KMS-11 (cell line): ENCODE results near the gene ZNF775.

Experiments used
- H2AFZ ChIP-seq: fragments of 200-600 bp; sonication (generic); 2 replicates; pipeline ENCODE4 v1.6.1; 2016; ENCODE audit warnings: antibody characterized with exemption, mixed run types, low read depth
- H3K27ac ChIP-seq: fragments of 200-600 bp; sonication (generic); 2 replicates; pipeline ENCODE4 v1.6.1; 2016; ENCODE audit warnings: mild to moderate bottlenecking, mixed run types
- H3K27me3 ChIP-seq: fragments of 200-600 bp; sonication (generic); 2 replicates; pipeline ENCODE4 v1.6.1; 2017; ENCODE audit warnings: mild to moderate bottlenecking, low read depth, mixed run types, moderate library complexity; ENCODE audit not compliant: insufficient read depth
- H3K36me3 ChIP-seq: fragments of 200-600 bp; sonication (generic); 2 replicates; pipeline ENCODE4 v1.6.1; 2017; ENCODE audit warnings: mild to moderate bottlenecking, mixed run types; ENCODE audit not compliant: insufficient read depth
- H3K4me1 ChIP-seq: fragments of 200-600 bp; sonication (generic); 2 replicates; pipeline ENCODE4 v1.6.1; 2016; ENCODE audit warnings: mild to moderate bottlenecking, low read depth, mixed run types; ENCODE audit not compliant: poor library complexity, severe bottlenecking
- H3K4me2 ChIP-seq: fragments of 200-600 bp; sonication (generic); 2 replicates; pipeline ENCODE4 v1.7.0; 2016; ENCODE audit warnings: mild to moderate bottlenecking, mixed run types
- H3K4me3 ChIP-seq: fragments of 200-600 bp; sonication (generic); IDR thresholded peaks from 2 replicates; pipeline ENCODE4 v1.6.1; 2017; ENCODE audit warnings: low read depth, low read length, mixed read lengths; ENCODE audit not compliant: insufficient read depth
- H3K79me2 ChIP-seq: fragments of 200-600 bp; sonication (generic); 2 replicates; pipeline ENCODE4 v1.6.1; 2016; ENCODE audit warnings: low read depth, mixed run types; ENCODE audit not compliant: insufficient read depth
- H3K9ac ChIP-seq: fragments of 200-600 bp; sonication (generic); 2 replicates; pipeline ENCODE4 v1.6.1; 2016; ENCODE audit warnings: mild to moderate bottlenecking, mixed run types
- H4K20me1 ChIP-seq: fragments of 200-600 bp; sonication (generic); 2 replicates; pipeline ENCODE4 v1.6.1; 2016; ENCODE audit warnings: mild to moderate bottlenecking, mixed run types; ENCODE audit not compliant: insufficient read depth
- CTCF ChIP-seq: fragments of 200-600 bp; sonication (generic); conservative IDR thresholded peaks from 2 replicates; pipeline ENCODE4 v1.6.1; 2017; ENCODE audit warnings: low read depth, mild to moderate bottlenecking, antibody characterized with exemption, low read length, moderate library complexity, mixed read lengths

Gene ZNF775

GRCh38 chr7:150333659-150334058 is 45.5 kb upstream of the ZNF775 start:
- no peaks in the 10 kb centered on the region; the same call in 1 of the 2 replicates for H3K36me3 ChIP-seq
- no peaks in the 10 kb centered on the region for H4K20me1 ChIP-seq
- H3K4me1 ChIP-seq, result no peaks in the 10 kb centered on the region

DNA sequence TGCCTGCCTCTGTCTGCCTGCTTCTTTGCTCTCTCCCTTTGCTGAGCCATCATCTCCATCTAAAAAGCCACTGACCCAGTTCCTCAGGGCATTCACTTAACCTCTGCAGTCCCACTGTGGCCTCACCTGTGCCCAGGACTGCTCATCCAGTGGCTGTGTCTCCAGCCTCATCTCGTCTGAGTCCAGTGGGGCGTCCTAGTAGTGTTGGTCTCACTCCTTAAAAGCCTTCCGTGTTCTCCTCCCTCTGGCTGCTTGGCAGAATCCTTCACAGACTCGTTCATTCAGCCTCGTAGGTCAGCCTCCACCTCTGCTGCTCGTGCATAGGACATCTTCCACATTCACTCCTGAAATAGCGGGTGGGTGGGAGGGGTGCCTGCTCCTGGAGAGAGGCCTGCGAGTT is 45.0 kb upstream of the ZNF775 start:
- no peak overlapping the region for H3K27ac ChIP-seq
- H3K4me2 ChIP-seq, result no peak overlapping the region
- H2AFZ ChIP-seq, result no peak overlapping the region
- TF ChIP-seq CTCF, result no peak
- H3K4me1 ChIP-seq, result no peaks in the 10 kb centered on the region
- no peaks in the 10 kb centered on the region; the same call in 1 of the 2 replicates for H3K36me3 ChIP-seq
- H4K20me1 ChIP-seq, result no peaks in the 10 kb centered on the region
- H3K27me3 ChIP-seq, result no peaks in the 10 kb centered on the region
- H3K9ac ChIP-seq, result no peak overlapping the region
- H3K79me2 ChIP-seq, result no peaks in the 10 kb centered on the region
- H3K4me3 ChIP-seq, result no peak overlapping the region

More at GRCh38 chr7:150333659-150334058, 45.5 kb upstream of the ZNF775 start:
- Histone ChIP-seq H3K27me3 (no peaks in the 10 kb centered on the region), H3K27ac (no peak overlapping the region), H3K4me2 (no peak overlapping the region), H3K4me3 (no peak overlapping the region), H2AFZ (no peak overlapping the region), H3K79me2 (no peaks in the 10 kb centered on the region), H3K9ac (no peak overlapping the region)
- no peak for TF ChIP-seq CTCF

- no peak overlapping the region for H3K4me2 ChIP-seq
- H3K4me3 ChIP-seq, result no peak overlapping the region
- no peaks in the 10 kb centered on the region; the same call in 1 of the 2 replicates for H3K36me3 ChIP-seq
- H4K20me1 ChIP-seq, result no peaks in the 10 kb centered on the region
- H3K27me3 ChIP-seq, result no peaks in the 10 kb centered on the region
- H2AFZ ChIP-seq, result no peak overlapping the region
- H3K79me2 ChIP-seq, result no peaks in the 10 kb centered on the region
- H3K27ac ChIP-seq, result no peak overlapping the region
- H3K9ac ChIP-seq, result no peak overlapping the region
- H3K4me1 ChIP-seq, result no peaks in the 10 kb centered on the region
- TF ChIP-seq CTCF, result no peak
Measured at GRCh38 chr7:150335108-150335773, 43.9 kb upstream of the ZNF775 start.

DNA sequence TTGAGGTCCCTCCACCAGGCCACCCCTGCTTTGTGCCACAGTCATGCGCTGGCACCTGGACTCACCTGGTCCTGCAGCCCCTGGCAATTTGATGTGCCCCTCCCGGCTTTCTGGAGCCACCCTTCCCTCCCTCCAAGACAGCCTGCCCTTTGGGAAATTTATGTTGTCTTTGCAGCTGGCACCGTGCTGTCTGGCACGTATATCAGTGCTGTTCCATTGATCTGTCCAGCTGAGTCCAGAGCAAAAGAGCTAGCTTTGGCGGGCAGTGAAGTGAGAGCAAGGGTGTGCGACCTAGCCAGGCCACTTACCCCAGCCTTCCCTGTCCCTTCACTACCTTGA is 43.4 kb upstream of the ZNF775 start:
- no peak overlapping the region for H3K27ac ChIP-seq

More for the DNA sequence above, 43.4 kb upstream of the ZNF775 start:
- no peak overlapping the region for H3K4me2 ChIP-seq
- H2AFZ ChIP-seq, result no peak overlapping the region
- H3K79me2 ChIP-seq, result no peaks in the 10 kb centered on the region
- H3K9ac ChIP-seq, result no peak overlapping the region
- H3K4me3 ChIP-seq, result no peak overlapping the region
- no peaks in the 10 kb centered on the region; the same call in 1 of the 2 replicates for H3K36me3 ChIP-seq
- no peaks in the 10 kb centered on the region for H4K20me1 ChIP-seq
- no peak for TF ChIP-seq CTCF
- no peaks in the 10 kb centered on the region for H3K4me1 ChIP-seq
- H3K27me3 ChIP-seq, result no peaks in the 10 kb centered on the region
